Islet of Langerhans (tissue), 1 donor: ENCODE data around the gene PHLDB2.
A peak's percentile ranks its signal among the peaks of the same experiment; 100 is the strongest.

Experiments
- FAIRE-seq: peaks from one replicate; lab custom pipeline; 2011; peaks lifted over from hg19 to GRCh38; lab: Jason Lieb, UNC

Gene PHLDB2

DNA sequence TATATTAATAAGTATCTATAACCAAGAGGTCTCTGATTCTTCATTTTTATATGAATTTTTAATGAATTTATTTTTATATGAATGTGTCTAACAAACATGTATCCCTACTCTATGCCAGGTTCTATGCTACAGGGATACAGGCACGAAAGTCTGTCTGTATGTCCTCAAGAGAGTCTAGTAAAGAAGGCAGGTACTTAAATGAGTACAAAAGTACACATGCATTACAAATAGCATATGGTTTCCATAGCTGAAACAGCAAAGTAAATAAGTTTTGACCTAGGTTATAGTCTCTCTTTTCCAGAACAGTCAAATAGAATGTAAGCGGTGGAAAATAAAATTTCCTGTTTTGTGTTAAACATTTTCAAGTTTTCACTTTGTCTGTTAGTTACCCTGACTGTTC lies 106.4 kb downstream of the PHLDB2 start:
- FAIRE-seq, result peak; percentile 38

DNA sequence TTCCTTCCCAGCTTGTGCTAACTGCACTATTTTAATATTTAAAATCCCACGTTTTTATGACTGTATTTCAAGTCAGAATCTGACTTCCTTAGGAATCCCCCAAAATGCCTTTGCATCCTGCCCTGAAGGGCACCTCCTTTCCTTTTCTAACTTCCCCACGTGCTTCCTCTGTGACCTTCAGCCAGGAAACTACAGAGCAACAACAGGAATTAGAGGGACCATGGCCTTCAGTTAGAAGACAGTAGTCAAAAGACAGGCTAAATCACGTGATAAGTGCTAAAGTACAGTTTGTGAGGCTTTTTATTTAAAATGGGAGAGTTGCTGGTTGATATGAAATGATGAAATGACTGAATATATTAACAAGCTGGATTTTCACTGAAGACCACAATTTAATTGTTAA lies 108.0 kb downstream of the PHLDB2 start:
- FAIRE-seq, result no peak

GRCh38 chr3:111967651-111968274 lies 108.7 kb downstream of the PHLDB2 start:
- peak; percentile 98 for FAIRE-seq

- no peak for FAIRE-seq
These were observed 109.4 kb downstream of the PHLDB2 start for GRCh38 chr3:111968319-111969054.

DNA sequence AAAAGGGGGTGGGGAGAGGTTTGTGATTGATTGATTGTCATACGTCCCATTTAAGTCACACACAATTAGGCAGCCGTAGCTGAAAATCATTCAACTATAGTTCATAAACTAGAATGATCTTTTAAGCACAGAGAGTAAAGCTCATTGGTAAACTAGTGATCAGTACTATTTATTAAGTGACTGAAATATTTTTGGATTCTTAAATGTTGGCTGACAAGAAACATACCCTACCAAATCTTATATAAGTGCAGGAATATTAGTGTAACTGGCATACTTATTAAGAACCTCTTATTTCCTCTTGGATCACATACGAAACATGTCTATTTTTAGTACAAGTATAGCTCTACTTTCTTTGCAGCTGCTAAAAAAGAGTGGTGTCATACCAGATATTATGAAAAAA lies 111.3 kb downstream of the PHLDB2 start:
- no peak for FAIRE-seq

GRCh38 chr3:111971533-111972130 lies 112.6 kb downstream of the PHLDB2 start:
- no peak for FAIRE-seq

DNA sequence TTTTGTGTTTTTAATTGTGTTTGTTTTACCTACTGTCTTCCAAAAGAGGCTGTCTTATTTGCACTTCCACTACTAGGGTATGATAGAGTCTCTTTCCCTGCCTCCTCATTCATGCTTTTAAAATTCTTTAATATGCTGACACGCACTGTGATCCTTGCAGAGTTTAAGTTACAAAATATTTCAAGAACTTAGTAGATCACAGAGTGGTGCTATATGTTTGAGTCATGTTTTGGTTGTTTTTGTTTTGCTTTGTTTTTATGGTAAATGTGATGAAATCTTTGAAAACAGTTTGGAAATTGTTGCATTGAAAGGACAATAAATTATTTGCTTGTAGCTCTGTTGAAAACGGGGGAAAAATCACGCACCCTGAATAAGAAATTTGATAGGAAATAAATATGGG lies 113.8 kb downstream of the PHLDB2 start:
- FAIRE-seq, result peak; percentile 51

DNA sequence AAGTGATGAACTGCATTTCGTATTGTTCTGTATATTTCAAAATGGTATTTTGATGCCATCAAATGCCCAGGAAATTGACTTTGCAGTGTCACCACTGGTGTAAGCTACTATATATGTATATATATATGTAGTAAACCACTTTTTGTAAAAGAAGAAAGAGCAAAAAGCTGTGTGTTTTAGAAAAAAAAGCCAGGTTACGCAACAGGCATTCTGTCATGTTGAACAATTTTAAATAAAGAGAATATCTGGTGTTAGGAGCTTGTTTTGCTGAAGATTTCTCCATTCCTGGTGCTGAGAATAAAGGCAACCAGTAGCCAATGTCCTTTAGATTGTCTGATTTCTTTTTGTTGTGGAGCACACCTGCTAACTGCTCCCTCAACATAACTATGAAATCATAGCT lies 116.1 kb downstream of the PHLDB2 start:
- no peak for FAIRE-seq

GRCh38 chr3:111976254-111976653 lies 117.2 kb downstream of the PHLDB2 start:
- peak; percentile 76 for FAIRE-seq

DNA sequence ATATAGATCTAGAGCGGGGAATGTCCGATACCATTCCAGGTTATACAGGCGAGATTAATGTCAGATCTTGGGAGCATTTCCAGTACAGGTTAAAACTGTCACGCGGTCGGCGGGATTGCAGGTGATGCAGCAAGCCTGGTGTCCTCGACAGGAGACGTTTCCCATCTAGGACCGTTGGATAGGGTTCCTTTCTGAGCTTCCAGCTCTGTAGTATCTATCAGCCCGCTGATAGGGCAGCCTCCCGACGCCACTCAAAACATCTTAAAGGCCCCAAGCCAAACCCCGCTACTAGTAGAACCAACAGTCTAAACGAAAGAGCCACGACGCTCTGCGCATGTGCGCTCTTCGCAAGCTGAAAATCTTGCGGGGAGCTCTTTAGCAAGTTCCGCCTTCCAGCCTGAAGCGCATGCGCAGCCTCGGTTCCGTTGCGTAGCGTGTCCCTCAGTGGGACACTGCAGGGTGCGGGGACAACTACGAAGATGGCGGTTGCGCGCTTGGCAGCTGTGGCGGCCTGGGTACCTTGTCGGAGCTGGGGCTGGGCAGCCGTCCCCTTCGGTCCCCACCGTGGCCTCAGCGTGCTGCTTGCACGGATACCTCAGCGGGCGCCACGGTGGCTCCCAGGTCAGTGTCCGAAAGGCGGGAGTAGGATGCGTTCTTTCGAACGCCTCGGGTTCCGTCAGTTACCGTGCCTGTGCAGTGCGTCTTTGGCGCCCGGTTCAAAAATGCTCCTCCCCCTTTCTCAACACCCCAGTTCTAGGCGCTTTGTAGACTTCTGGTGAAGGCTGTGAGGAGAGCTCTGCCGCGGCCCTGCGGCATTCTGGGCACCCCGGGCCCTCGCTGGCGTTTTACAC lies 119.7 kb downstream of the PHLDB2 start, which contains the start of gene ABHD10:
ABHD10 (plus strand) TSS at position 444 of the 851 bp plus-strand sequence; CDS start at position 480, 36 bp downstream.
- peak; percentile 97 for FAIRE-seq

GRCh38 chr3:111979434-111980038 lies 120.5 kb downstream of the PHLDB2 start:
- FAIRE-seq, result no peak

DNA sequence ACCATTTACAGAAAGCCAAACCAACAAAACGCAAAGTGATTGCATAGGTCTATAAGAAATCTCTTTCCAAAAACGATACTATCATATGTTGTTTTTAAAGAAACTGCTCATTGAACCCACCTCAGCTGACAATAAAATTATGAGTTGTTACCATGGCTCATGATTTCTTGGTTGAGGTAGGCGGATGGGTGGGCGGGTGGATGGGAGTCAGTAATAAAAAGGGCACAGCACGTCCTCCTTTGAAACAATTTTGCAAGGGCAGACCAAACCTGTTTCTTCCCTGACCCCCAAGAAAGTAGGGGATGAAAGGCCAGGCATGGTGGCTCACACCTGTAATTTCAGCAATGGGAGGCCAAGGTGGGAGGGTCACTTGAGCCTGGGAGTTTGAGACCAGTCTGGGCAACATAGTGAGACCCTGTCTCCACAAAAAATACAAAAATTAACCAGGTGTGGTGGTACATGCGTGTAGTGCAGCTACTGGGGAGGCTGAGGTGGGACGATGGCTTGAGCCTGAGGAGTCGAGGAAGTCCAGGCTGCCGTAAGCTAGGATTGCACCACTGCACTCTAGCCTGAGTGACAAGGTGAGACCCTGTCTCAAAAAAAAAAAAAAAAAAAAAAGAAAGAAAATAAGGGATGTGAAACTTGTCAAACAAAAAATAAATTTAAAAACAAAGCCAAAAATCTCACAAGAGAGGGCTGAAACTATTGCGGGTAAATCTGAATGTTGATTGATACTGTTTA lies 121.8 kb downstream of the PHLDB2 start:
- FAIRE-seq, result no peak

DNA sequence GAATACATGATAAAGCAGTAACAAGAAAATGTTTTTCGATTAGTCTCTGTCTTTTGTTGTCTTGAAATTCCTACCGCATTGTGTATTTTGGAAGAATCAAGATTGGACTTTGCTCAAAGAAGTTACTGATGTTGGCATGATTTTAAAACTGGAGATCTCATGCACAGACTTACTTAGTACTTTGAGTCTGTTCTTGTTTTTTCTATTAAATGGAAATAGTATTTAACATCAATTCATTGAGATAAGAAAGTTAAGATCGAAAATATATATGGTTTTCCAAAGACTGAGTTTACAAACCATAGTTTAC lies 122.3 kb downstream of the PHLDB2 start:
- FAIRE-seq, result no peak

DNA sequence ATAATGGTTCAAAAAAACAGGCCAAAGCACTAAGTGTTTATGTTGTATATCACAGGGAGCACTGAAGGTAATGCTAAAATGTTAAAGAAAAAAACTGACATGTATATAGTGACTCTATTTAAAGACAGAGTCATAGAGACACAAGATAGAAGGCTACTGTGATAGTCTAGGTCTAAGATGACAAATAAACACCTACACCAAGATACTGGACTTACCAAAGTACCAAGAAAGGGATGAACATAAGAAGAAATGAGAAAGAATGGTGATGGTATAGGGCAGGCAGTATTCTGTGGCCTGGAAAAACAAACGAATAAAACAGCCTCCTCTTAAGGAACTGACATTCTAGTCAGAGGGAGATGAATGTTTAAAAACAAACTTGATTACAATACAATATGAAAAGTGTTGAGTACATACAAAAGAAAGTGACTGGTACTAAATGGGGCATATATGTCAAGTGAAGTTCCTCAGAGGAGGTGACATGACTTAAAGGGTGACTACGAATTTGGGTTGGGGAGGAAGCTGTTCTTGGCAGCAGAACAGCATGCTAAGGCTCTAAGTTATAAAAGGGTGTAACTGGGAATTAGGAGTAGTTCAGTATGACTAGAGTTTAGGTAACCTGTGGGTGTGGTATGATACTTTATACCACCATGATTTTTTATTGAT lies 125.7 kb downstream of the PHLDB2 start:
- FAIRE-seq, result no peak

DNA sequence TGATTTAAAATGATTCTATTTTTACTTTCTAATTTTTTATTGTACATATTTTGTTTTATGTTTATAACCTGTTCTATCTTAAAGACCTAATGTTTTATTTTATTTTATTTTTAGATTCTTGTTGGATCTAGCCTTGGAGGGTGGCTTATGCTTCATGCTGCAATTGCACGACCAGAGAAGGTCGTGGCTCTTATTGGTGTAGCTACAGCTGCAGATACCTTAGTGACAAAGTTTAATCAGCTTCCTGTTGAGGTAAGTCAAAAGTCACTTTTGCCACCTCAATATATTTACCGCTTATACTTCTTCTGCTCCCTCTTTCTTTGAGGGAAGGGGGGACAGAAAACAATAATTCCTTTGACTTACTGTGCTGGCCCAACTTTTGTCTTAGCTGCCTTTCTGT lies 127.7 kb downstream of the PHLDB2 start:
- FAIRE-seq, result no peak

GRCh38 chr3:111989061-111989678 lies 130.1 kb downstream of the PHLDB2 start:
- FAIRE-seq, result peak; percentile 98

DNA sequence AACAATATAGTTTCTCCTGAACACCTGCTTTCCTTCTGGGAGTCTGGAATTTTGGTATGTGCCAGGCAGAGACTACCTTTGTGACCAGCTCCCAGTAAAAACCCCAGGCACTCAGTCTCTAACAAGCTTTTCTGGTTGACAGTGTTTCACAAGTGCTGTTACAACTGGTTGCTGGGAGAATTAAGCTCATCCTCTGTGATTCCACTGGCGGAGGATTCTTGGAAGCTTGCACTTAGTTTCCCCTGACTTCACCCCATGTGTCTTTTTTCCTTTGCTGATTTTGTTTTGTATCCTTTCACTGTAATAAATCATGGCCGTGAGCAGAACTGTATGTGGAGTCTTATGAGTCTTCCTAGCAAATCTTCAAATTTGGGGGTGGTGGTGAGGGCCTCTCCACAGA lies 134.0 kb downstream of the PHLDB2 start:
- no peak for FAIRE-seq

- FAIRE-seq, result no peak
These were observed 139.8 kb downstream of the PHLDB2 start, which contains the start of gene TAGLN3 for GRCh38 chr3:111998636-111999483. Gene TAGLN3 (plus strand): TSS chr3:111998922. CDS start chr3:111999423, 501 bp downstream.
